ENCODE results near the gene EFCC1.

Gene EFCC1

DNA sequence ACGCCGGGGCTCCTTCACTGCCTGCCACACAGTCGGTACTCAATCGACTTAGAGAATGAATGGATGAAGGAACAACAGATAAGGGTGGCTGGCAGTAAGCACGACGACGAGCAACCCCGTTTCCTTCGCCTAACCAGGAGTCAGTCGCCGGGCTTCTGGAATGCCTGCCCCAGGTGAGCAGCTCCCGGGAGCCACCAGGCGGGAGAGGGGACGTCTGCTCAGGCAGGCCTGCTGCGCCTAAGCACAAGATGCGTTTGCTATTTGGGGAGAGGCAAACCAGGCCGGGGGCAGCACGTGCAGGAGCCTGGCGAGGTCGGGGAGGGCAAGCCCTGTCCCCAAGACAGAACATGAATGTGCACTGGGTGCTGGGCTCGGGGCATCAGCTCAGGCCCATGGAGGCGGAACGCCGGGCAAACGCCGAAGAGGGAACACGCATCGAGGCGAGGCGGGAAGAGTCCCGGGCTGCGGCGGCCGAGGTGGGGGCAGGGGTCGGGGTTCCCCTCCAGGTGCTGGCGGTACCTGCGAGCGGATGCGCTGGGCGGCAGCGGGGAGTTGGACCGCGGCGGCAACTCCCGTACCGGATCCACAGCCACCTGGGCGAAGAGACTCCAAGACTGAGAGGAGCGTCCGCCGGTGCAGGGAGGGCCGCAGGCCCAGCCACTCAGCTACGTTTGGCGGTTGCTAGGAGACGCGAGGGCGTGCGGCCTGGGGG is 7.5 kb upstream of the EFCC1 start, which contains the start of gene CFAP92:
Gene CFAP92 (minus strand): TSS at position 616 of the 712 bp plus-strand sequence. CDS start 772 bp downstream, outside the sequence.
- no peak for DNase-seq

GRCh38 chr3:128994173-128994512 is 7.0 kb upstream of the EFCC1 start:
- in situ Hi-C loops (cut with MboI; ENCODE audit: low pct_unique_long_range_greater_than_20kb, low sequenced_read_pairs) = no loop called here

More for the DNA sequence above, 7.5 kb upstream of the EFCC1 start, which contains the start of gene CFAP92:
- in situ Hi-C loops (cut with MboI; ENCODE audit: low pct_unique_long_range_greater_than_20kb, low sequenced_read_pairs) = no loop called here

DNA sequence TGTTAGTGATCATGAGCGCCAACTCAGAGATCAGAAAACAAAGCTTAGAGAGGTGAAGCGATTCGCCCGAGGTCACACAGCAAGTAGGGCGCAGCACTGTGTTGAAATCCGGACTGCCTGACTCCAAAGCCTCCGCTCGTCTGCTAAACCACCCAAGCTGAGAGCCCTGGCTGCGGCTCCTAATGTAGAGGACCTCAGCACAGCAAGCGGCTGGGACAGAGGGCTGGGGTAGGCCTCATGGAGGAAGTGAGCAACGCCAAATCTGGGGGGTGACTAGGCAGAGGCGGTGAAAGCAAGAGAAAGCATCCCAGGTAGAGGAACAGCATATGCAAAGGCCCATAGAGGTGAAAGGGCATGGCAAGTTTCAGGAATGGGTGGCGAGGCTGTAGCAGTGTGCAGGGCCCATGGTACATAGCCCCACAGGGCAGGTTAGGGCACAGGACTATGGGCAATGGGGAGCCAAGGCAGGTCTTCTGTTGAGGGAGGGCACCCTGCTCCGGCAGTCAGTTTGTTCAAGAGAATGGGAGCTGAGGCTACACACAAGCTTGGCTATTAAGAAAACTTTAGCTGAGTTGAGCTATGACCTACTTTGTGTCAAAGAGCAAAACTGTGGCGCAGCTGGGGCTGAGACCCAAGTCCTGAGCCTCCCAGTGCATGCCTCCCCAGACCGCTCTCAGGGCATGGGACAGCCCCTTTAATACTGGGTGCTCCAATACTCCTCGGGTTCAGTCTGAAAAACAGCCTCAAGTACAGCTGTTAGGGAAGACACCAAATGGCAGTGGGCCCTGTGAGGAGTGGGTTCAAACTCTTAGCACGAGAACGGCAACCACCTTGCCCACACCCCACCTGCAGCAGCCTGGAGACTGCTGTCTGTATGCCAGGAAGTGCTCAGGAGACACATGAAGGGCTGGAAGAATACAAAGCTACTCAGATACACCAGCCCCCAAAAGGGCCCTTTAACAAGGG is 6.2 kb upstream of the EFCC1 start:
- DNase-seq = no peak

More at GRCh38 chr3:128994173-128994512, 7.0 kb upstream of the EFCC1 start:
- DNase-seq = no peak

DNA sequence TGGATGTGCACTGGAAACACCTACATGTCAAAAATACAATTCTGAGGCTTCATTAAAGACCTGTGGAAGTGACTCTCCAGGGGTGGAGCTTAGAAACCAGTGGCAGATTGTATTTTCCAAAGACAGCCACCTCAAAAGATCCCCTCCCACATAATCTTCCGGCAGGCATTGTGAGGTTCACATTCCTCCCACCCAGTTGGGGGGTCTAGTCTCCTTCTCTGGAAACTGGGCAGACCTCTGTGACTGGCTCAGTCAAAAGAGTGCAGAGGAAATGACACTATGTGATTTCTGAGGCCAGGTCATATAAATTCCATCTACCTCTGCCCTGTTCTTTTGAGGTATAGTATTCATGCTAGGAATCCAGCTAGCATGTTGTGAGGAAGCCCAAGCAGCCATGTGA is 5.4 kb upstream of the EFCC1 start:
- in situ Hi-C loops (cut with MboI; ENCODE audit: low pct_unique_long_range_greater_than_20kb, low sequenced_read_pairs) = no loop called here
- no peak for DNase-seq

More for the DNA sequence above, 6.2 kb upstream of the EFCC1 start:
- in situ Hi-C loops (cut with MboI; ENCODE audit: low pct_unique_long_range_greater_than_20kb, low sequenced_read_pairs) = no loop called here

DNA sequence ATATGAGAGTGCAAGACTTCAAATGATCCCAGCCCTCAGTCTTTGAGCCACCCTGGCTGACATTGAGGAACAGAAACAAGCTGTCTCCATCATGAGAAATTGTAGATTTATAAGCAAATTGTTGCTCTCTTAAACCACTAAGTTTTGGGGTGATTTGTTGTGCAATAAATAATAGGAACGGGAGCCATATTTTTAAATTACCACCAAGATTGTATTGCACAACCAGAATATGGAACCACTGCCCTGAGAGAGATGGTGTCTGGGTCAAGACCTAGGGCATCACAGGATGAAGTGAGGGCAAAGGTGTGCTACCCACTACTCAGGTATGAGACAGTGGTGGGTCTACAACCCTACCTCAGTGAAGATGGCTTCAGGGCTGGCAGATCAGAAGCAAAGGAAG is 4.9 kb upstream of the EFCC1 start:
- DNase-seq = no peak
- in situ Hi-C loops (cut with MboI; ENCODE audit: low pct_unique_long_range_greater_than_20kb, low sequenced_read_pairs) = no loop called here

GRCh38 chr3:128996726-128997125 is 4.4 kb upstream of the EFCC1 start:
- in situ Hi-C loops (cut with MboI; ENCODE audit: low pct_unique_long_range_greater_than_20kb, low sequenced_read_pairs) = no loop called here
- no peak for DNase-seq

DNA sequence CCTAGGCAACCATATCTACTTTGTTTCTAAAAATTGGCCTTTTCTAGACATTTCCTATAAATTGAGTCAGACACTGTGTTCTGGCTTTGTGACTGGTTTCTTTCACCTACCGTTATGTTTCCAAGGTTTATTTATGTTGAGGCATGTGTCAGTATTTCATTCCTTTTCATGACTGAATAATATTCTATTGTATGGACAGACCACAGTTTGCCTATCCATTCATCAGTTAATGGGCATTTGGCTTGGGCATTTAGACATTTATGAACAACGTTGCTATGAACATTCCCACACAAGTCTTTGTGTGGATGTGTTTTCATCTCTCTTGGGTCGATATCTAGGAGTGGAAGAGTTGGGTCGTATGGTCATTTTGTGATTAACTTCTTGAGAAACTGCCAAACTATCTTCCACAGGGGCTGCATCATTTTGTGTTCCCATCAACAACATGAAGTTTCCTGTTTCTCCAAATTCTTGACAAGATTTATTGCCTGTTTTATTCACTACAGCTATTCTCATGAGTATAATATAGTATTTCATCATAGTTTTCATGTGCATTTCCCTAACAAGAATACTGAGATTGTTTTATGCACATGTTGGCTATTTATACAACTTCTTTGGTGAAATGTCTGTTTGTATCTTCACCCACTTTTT is 3.5 kb upstream of the EFCC1 start:
- in situ Hi-C loops (cut with MboI; ENCODE audit: low pct_unique_long_range_greater_than_20kb, low sequenced_read_pairs) = no loop called here

GRCh38 chr3:128998561-128998960 is 2.5 kb upstream of the EFCC1 start:
- DNase-seq = peak; percentile 63
- in situ Hi-C loops (cut with MboI; ENCODE audit: low pct_unique_long_range_greater_than_20kb, low sequenced_read_pairs) = no loop called here

More for the DNA sequence above, 3.5 kb upstream of the EFCC1 start:
- DNase-seq = no peak

- in situ Hi-C loops (cut with MboI; ENCODE audit: low pct_unique_long_range_greater_than_20kb, low sequenced_read_pairs) = no loop called here
Measured at GRCh38 chr3:128999102-128999501, 2.0 kb upstream of the EFCC1 start.

GRCh38 chr3:129000742-129001100 is 383 bp upstream of the EFCC1 start:
- in situ Hi-C loops (cut with MboI; ENCODE audit: low pct_unique_long_range_greater_than_20kb, low sequenced_read_pairs) = no loop called here
- DNase-seq = no peak

More at GRCh38 chr3:128999102-128999501, 2.0 kb upstream of the EFCC1 start:
- DNase-seq = no peak

DNA sequence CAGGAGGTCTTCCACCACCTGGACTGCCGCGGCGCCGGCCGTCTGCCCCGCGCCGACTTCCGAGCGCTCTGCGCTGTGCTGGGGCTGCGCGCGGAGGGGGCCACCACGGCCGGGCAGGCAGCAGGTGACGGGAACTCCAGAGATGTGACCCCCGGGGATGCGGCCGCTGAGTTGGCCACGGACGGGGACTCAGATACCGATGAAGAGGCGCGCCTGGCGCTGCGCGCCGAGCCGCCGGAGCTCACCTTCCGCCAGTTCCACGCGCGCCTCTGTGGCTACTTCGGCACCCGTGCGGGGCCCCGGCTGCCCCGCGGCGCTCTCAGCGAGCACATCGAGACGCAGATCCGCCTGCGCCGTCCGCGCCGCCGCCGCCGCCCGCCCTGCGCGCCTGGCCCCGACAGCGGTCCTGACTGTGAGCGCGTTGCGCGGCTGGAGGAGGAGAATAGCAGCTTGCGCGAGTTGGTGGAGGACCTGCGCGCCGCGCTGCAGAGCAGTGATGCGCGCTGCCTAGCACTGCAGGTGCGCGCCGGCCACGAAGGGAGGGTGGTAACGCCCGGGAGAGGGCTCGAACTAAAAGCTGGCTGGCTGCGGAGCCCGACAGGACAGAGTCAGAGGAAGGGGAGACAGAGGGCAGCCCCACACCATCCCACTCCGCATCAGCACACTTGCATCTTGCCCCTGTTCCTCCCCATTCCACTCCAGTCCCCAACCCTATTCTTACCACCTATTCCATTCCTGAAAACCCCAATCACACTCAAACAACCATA is 885 bp downstream of the EFCC1 start:
- in situ Hi-C loops (cut with MboI; ENCODE audit: low pct_unique_long_range_greater_than_20kb, low sequenced_read_pairs) = no loop called here
- peak; percentile 19 for DNase-seq

- in situ Hi-C loops (cut with MboI; ENCODE audit: low pct_unique_long_range_greater_than_20kb, low sequenced_read_pairs) = no loop called here
Measured at GRCh38 chr3:129002573-129003569, 1.8 kb downstream of the EFCC1 start.

DNA sequence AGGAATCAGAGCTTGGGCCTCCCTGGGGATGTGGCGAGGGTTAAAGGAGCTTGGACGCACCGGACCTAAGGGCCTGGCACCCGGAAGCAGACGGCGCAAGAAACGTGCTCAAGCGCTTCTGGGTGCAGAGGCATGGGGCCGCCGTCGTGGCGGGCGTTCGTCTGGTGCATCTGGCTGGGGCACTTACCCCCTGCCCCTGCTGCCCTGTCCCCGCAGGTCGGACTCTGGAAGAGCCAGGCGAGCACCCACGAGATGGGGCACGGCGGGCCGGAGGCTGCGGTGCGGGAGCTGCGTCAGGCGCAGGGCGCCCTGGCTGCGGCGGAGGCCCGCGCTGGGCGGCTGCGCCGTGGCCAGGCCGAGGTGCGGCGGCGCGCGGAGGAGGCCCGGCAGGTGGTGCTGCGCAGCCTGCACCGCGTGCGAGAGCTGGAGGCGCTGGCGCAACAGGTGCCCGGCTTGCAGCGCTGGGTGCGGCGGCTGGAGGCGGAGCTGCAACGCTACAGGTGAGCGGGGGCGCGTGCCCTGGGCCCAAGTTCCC is 2.5 kb downstream of the EFCC1 start:
- no peak for DNase-seq
- in situ Hi-C loops (cut with MboI; ENCODE audit: low pct_unique_long_range_greater_than_20kb, low sequenced_read_pairs) = no loop called here

More at GRCh38 chr3:129002573-129003569, 1.8 kb downstream of the EFCC1 start:
- no peak for DNase-seq

- in situ Hi-C loops (cut with MboI; ENCODE audit: low pct_unique_long_range_greater_than_20kb, low sequenced_read_pairs) = no loop called here
- no peak for DNase-seq
Measured at GRCh38 chr3:129004639-129005295, 3.7 kb downstream of the EFCC1 start.

- DNase-seq = no peak
- in situ Hi-C loops (cut with MboI; ENCODE audit: low pct_unique_long_range_greater_than_20kb, low sequenced_read_pairs) = no loop called here
Measured at GRCh38 chr3:129005526-129006303, 4.6 kb downstream of the EFCC1 start.

GRCh38 chr3:129006864-129007263 is 5.8 kb downstream of the EFCC1 start:
- DNase-seq = no peak
- in situ Hi-C loops (cut with MboI; ENCODE audit: low pct_unique_long_range_greater_than_20kb, low sequenced_read_pairs) = no loop called here

Measured in KBM-7 (cell line).